Gastroesophageal sphincter (tissue), 3 donors: ENCODE measurements around the gene CLIP1.

ENCODE experiments used
- CTCF ChIP-seq, 4 experiments: fragments of 200-600 bp in 2 of 4; fragments of 450-650 bp in 2 of 4; sonication (generic) in 1 of 4; IDR thresholded peaks; one replicate each; pipeline ENCODE4 v1.5.1; 2017 to 2019; ENCODE audit warnings: antibody characterized with exemption in 4 of 4, mild to moderate bottlenecking in 2 of 4, moderate library complexity in 2 of 4
- EP300 ChIP-seq: sonication (generic); formaldehyde crosslinking; IDR thresholded peaks from one replicate; pipeline ENCODE4 v1.6.1; 2017; ENCODE audit warnings: antibody characterized with exemption, mild to moderate bottlenecking
- POLR2A ChIP-seq, 2 donors: fragments of 450-650 bp; IDR thresholded peaks; one replicate each; pipeline ENCODE4 v1.6.1; 2017; ENCODE audit warnings: antibody characterized with exemption in 2 of 2, mild to moderate bottlenecking in 2 of 2, moderate library complexity in 1 of 2
- POLR2AphosphoS5 ChIP-seq: sonication (generic); formaldehyde crosslinking; IDR thresholded peaks from one replicate; pipeline ENCODE4 v1.6.1; 2017; ENCODE audit warnings: antibody characterized with exemption

- TF ChIP-seq CTCF (IDR thresholded peaks at IDR 0.05), result no peak
- TF ChIP-seq POLR2A (IDR thresholded peaks at IDR 0.05), result no peak
- no peak for TF ChIP-seq EP300
- no peak for TF ChIP-seq POLR2AphosphoS5
These were observed 172.4 kb downstream of the CLIP1 start for GRCh38 chr12:122250047-122250446.
